Thyroid gland (tissue), 4 donors: ENCODE data around the gene ATP9B. TPM values are rescaled to one million over a fixed set of nuclear protein-coding genes. Genes with fewer than 3 reads are reported as not detected.

Experiments used
- DNase-seq, 2 donors: peaks; one replicate each; pipeline ENCODE4 v3.0.0-alpha.2; 2019
- H3K27ac ChIP-seq, 3 donors: fragments of 200-600 bp; sonication (generic); 1 replicate in 2 of 3; 2 replicates in 1 of 3; pipeline ENCODE4 v1.5.1; 2016 to 2019; ENCODE audit warnings: mild to moderate bottlenecking in 1 of 3, moderate library complexity in 1 of 3
- H3K27me3 ChIP-seq: fragments of 200-600 bp; sonication (generic); one replicate; pipeline ENCODE4 v1.5.1; 2019
- H3K36me3 ChIP-seq, 2 donors: fragments of 200-600 bp; sonication (generic); one replicate each; pipeline ENCODE4 v1.5.1; 2016 to 2019
- H3K4me1 ChIP-seq, 2 donors: fragments of 200-600 bp; sonication (generic); one replicate each; pipeline ENCODE4 v1.5.1; 2017 to 2019
- H3K4me3 ChIP-seq, 3 donors: fragments of 200-600 bp; sonication (generic); replicated peaks in 1 of 3; 1 replicate in 2 of 3; 2 replicates in 1 of 3; pipeline ENCODE4 v1.5.1; 2016; ENCODE audit warnings: mild to moderate bottlenecking in 1 of 3
- H3K9me3 ChIP-seq: fragments of 200-600 bp; sonication (generic); one replicate; pipeline ENCODE4 v1.5.1; 2017
- CTCF ChIP-seq, 6 experiments: fragments of 200-600 bp in 3 of 6; fragments of 450-650 bp in 3 of 6; sonication (generic) in 3 of 6; IDR thresholded peaks; one replicate each; pipeline ENCODE4 v1.5.1; 2016 to 2019; ENCODE audit warnings: antibody characterized with exemption in 6 of 6, mild to moderate bottlenecking in 2 of 6, inconsistent platforms in 1 of 6, moderate library complexity in 1 of 6
- POLR2A ChIP-seq, 2 donors: fragments of 450-650 bp; IDR thresholded peaks; one replicate each; pipeline ENCODE4 v1.6.1; 2017; ENCODE audit warnings: antibody characterized with exemption in 2 of 2, mild to moderate bottlenecking in 2 of 2, moderate library complexity in 1 of 2
- WGBS, 2 donors: methylation state at CpG; one replicate each; pipeline ENCODE4 v1.1.5; 2017; 5-methylcytosine and 5-hydroxymethylcytosine counted together
- intact Hi-C: fragments of 100-400 bp; cut with DNase I; formaldehyde crosslinking; loops from one replicate; pipeline ENCODE4 v1.15.1; 2023
- total RNA-seq, 4 donors: library from RNA; depleted of rRNA; stranded (reverse); fragments of >200 nt; gene quantifications; one replicate each; pipeline ENCODE4 v1.2.3, GENCODE V29; 2016

ATP9B gene
- total RNA-seq, 4 donors from 2014 or later = 30.6 to 58.1 (median 48.2) TPM

GRCh38 chr18:79108549-79109215 is 39.5 kb downstream of the ATP9B start:
- no peaks in the 10 kb centered on the region for H3K9me3 ChIP-seq
- 73 to 75% methylated on average over 7 of the region's 7 CpGs for WGBS, 2 donors
- no peak overlapping the region for H3K4me3 ChIP-seq
- no peaks in the 10 kb centered on the region for H3K36me3 ChIP-seq
- intact Hi-C loops = no loop called here
- no peak overlapping the region for H3K27ac ChIP-seq
- H3K27me3 ChIP-seq = no peaks in the 10 kb centered on the region
- no peak for TF ChIP-seq CTCF (IDR thresholded peaks at IDR 0.05)
- TF ChIP-seq POLR2A (IDR thresholded peaks at IDR 0.05) = no peak
- DNase-seq = no peak
- peaks cover 0 to 3% of the 10 kb centered on the region in 2 donors for H3K4me1 ChIP-seq

GRCh38 chr18:79111483-79111882 is 42.3 kb downstream of the ATP9B start:
- no peak overlapping the region for H3K27ac ChIP-seq
- TF ChIP-seq CTCF (IDR thresholded peaks at IDR 0.05) (no peak), POLR2A (IDR thresholded peaks at IDR 0.05) (no peak)
- H3K4me1 ChIP-seq = peaks cover 0 to 3% of the 10 kb centered on the region in 2 donors
- intact Hi-C loops = no loop called here
- no peaks in the 10 kb centered on the region for H3K27me3 ChIP-seq
- DNase-seq = no peak
- no peaks in the 10 kb centered on the region for H3K9me3 ChIP-seq
- no peaks in the 10 kb centered on the region for H3K36me3 ChIP-seq
- 87 to 92% methylated on average over 5 of the region's 5 CpGs for WGBS, 2 donors
- H3K4me3 ChIP-seq = no peak overlapping the region

- H3K9me3 ChIP-seq = no peaks in the 10 kb centered on the region
- H3K4me1 ChIP-seq = no peaks in the 10 kb centered on the region
- DNase-seq = no peak
- WGBS, 2 donors = 71 to 78% methylated on average over 3 of the region's 3 CpGs
- no peak for TF ChIP-seq POLR2A (IDR thresholded peaks at IDR 0.05)
- TF ChIP-seq CTCF (IDR thresholded peaks at IDR 0.05) = no peak
- no peak overlapping the region for H3K27ac ChIP-seq
- no peaks in the 10 kb centered on the region for H3K36me3 ChIP-seq
- intact Hi-C loops = no loop called here
- H3K27me3 ChIP-seq = no peaks in the 10 kb centered on the region
- H3K4me3 ChIP-seq = no peak overlapping the region
Measured at GRCh38 chr18:79117385-79117784, 48.2 kb downstream of the ATP9B start.

GRCh38 chr18:79117788-79118187 is 48.6 kb downstream of the ATP9B start:
- 70 to 71% methylated on average over 1 of the region's 1 CpG for WGBS, 2 donors
- Histone ChIP-seq H3K36me3 (no peaks in the 10 kb centered on the region), H3K9me3 (no peaks in the 10 kb centered on the region), H3K27ac (no peak overlapping the region), H3K27me3 (no peaks in the 10 kb centered on the region), H3K4me3 (no peak overlapping the region), H3K4me1 (no peaks in the 10 kb centered on the region)
- TF ChIP-seq CTCF (IDR thresholded peaks at IDR 0.05) (no peak), POLR2A (IDR thresholded peaks at IDR 0.05) (no peak)
- DNase-seq = no peak
- intact Hi-C loops = no loop called here

GRCh38 chr18:79118797-79119196 is 49.6 kb downstream of the ATP9B start:
- H3K4me1 ChIP-seq = no peaks in the 10 kb centered on the region
- WGBS, 2 donors = 96 to 97% methylated on average over 5 of the region's 5 CpGs
- H3K36me3 ChIP-seq = no peaks in the 10 kb centered on the region
- H3K27me3 ChIP-seq = no peaks in the 10 kb centered on the region
- no peaks in the 10 kb centered on the region for H3K9me3 ChIP-seq
- H3K27ac ChIP-seq = no peak overlapping the region
- no peak overlapping the region for H3K4me3 ChIP-seq
- DNase-seq = no peak
- TF ChIP-seq POLR2A (IDR thresholded peaks at IDR 0.05) (no peak), CTCF (IDR thresholded peaks at IDR 0.05) (no peak)
- intact Hi-C loops = no loop called here
